Uterus (tissue), 2 donors: Measurements from ENCODE around the gene USP34.

Source experiments
- CTCF ChIP-seq, 4 experiments: fragments of 200-600 bp in 2 of 4; fragments of 450-650 bp in 2 of 4; sonication (generic) in 2 of 4; IDR thresholded peaks; one replicate each; pipeline ENCODE4 v1.5.1; 2016 to 2019; ENCODE audit warnings: antibody characterized with exemption in 4 of 4, mild to moderate bottlenecking in 2 of 4, moderate library complexity in 1 of 4
- POLR2A ChIP-seq, 2 donors: fragments of 450-650 bp; IDR thresholded peaks; one replicate each; pipeline ENCODE4 v1.6.1; 2016; ENCODE audit warnings: antibody characterized with exemption in 2 of 2, mild to moderate bottlenecking in 1 of 2, moderate library complexity in 1 of 2

- TF ChIP-seq POLR2A (IDR thresholded peaks at IDR 0.05): no peak
- TF ChIP-seq CTCF (IDR thresholded peaks at IDR 0.05): no peak
These were observed 114.5 kb downstream of the USP34 start for GRCh38 chr2:61356261-61356957.
